CD4-positive, alpha-beta T cell treated with Interleukin-15 for 1 hour (primary cell): ENCODE results near the gene THOC1.

Source experiments
- DNase-seq: peaks from one replicate; pipeline ENCODE4 v3.0.0-alpha.2; 2020

Gene THOC1

DNA sequence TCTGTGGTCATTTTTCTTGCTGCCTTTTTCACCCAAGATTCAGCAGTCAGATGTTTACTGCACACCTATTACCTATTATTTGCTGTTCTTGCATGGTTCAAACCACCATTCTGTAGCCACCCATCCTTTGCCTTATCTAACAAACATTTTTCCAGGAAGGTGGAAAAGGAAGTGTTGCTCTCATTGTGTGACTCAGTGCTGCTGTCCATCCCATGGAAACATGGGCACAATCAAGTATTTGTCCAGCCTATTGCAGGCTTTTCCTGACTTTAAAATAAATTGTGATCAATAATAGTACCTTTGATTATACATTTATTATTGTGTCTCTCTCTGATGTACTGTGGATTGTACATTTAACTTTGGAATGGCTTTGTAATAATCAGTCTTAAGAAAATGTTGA lies 56.3 kb downstream of the THOC1 start:
- DNase-seq = no peak

DNA sequence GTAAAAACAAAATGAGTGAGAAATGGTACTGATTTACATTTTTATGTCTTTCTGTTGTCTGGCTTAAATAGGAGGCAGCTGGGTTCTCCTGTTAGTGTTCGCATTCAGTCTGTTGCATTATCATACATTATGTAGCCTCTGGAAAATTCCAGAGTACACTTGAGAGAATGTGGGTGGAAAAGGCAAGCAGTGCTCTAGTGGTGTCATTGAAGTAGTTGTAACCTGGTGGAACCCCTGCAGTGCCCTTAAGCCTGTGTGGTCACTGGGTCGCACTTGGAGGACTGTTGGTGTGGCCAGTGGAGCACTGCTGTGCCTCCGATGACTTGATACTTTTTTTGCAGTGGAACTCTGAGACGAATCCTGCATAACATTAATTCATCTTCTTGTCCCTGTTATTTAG lies 57.1 kb downstream of the THOC1 start:
- DNase-seq = no peak

DNA sequence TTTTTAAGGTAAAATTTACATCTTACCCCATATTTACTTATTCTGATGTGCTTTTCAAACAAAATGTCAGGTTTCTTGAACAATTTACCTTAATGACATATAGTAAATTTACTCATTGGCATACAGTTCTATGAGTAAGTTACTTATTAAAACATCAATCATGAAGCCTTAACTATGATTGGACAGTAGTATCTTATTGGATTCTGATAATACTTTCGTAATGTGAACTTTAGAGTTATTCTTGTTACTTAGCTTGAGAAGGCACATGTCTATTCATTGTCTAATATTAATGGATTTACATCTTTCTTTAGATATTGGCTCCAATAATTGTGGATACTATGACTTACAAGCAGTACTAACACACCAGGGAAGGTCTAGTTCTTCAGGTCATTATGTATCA lies 57.8 kb downstream of the THOC1 start:
- no peak for DNase-seq

DNA sequence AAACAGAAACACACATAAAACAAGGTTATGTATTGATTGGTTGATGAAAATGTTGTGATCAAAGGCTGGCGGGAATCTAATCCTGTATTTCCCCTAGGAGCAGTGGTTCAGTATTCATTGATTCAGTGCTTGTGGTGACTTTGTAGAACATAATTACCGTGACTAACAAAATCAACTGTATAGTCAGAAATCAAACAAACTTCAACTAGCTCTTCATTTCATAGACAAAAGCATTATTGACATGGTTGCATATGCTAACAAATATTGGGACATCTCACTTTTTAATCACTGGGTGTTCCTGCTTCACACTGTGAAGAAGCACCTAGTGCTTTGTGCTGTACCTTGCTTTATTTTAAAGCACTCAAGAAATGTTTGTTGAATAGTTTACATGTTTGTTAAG lies 68.1 kb downstream of the THOC1 start:
- no peak for DNase-seq

DNA sequence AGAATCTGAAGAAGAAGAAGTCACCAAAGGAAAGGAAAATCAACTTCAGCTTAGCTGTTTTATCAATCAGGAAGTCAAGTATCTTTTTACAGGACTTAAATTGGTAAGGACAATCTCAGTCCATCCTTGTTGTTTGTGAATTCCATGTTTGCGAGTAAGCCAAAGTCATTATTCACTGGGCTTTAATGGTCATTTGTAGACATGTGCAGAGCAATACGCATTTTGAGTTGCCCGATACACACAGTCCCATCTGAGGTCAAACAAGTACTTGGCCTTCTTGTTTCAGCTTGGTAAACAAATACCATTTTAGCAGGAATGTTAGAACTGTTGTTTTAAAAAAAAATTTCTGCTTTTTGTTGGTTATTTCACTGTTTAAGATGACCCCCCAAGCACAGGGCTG lies 68.6 kb downstream of the THOC1 start:
- no peak for DNase-seq

DNA sequence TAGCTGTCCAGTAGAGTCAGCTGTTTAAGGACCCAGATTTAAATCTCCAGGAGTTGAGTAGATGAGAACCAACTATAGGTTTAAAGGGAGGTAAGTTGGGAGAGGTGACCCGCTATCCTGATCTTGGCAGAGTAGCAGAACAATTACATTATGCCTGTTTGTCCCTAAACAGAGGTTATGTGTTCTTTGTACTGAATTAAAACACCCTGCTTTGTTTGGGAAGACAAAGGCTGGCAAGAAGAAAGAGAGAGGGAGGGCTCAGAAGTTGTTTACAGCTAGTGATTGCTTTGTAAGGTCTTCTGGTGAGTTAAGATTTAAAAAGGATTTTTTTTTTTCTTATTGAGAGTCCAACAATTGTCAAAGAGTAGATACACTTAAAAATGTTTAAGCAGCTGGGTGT lies 72.2 kb downstream of the THOC1 start:
- no peak for DNase-seq

DNA sequence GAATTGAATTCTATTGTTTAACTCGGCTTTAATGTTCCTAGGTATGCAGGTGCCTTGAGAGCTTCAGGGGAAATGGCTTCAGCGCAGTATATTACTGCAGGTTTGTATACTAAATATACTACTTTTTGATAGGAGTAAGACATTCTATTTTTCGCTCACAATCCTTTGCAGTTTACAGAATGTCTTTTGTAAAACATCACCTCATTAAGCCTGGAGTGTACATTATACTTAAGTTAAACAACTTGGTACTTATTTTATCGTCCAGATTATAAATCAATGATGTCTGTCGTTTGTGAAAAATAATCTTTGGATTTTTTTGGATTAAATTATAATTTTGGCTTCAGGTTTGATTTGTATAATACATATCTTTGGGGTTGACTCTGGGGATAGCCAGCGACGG lies 75.0 kb downstream of the THOC1 start:
- DNase-seq = no peak

DNA sequence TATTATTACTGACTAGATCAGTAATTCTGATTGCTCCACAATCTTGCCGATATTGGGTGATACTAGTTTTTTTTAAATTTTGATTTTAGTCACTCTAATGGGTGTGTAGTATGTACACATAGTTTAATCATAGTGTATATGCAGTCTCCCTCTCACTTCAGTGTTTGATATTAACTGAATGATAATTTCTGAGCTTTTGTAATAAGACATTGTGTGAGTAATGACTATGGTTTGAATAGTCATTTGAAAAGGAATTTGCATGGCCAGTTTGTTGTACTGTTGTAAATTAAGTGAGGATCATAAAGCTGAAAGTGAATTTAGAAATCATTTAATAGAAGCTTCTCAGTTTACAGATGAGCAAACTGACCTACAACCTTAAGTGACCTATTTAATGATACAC lies 76.1 kb downstream of the THOC1 start:
- no peak for DNase-seq

DNA sequence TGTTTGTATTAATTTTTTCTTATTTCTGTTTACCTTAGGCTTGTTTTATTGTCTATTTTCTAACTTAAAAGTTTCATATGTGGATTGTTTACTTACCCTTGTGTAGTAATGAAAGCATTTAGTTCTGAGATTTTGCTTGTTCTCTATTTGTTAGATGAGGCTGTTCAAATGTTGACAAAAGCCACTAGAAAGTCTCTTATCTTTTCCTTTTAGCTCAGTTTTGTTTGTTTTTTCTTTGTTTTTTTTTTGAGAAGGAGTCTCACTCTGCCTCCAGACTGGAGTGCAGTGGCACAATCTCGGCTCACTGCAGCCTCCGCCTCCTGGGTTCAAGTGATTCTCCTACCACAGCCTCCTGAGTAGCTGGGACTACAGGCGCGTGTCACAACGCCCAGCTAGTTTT lies 78.6 kb downstream of the THOC1 start:
- no peak for DNase-seq

DNA sequence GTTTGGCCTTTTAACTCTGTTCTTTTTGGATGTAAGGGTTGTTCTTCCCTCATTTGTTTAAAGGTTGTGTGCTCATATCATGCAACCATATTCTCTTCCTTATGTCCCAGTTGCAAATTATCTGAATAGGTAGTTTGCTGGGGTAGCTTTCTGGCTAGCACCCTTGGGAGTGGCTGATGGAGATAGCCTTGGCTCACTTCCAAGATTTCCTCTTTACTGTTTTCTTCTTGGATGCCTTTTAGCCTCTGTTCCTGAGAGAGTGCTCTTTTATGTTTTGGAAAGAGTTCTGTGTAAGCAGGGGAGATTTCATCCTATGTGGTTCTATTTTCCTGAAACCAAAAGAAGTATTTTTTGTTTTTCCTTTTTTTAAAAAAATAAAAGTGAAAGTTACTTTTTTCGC lies 84.1 kb downstream of the THOC1 start:
- DNase-seq = no peak

DNA sequence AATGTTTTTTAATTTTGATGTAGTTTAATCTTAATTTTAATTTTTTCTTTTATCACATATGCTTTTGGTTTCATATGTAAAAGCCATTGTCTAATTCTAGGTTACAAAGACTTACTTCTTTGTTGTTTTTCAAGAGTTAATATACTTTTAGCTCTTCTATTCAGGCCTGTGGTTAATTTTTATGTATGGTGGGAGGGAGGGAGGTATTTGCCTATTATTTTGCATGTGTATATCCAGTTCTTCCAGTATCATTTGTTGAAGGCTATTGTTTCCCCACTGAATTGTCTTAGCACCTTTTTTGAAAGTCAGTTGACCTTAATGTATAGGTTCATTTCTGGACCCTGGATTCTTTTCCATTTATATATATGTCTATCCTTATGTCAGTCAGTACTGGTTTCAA lies 86.1 kb downstream of the THOC1 start:
- no peak for DNase-seq

DNA sequence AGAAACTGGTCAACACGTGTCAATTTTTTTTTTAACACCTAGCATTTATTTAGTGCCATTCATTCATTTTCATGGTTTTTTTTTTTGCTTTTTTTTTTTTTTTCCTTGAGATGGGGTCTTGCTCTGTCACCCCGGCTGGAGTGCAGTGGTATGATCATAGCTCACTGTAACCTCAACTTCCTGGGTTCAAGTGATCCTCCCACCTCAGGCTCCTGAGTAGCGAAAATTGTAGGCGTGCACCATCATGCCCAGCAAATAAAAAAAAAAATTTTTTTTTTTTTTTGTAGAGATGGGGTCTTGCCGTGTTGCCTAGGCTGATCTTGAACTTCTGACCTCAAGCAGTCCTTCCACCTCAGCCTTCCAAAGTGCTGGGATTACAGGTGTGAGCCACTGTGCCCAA lies 88.3 kb downstream of the THOC1 start:
- DNase-seq = no peak

DNA sequence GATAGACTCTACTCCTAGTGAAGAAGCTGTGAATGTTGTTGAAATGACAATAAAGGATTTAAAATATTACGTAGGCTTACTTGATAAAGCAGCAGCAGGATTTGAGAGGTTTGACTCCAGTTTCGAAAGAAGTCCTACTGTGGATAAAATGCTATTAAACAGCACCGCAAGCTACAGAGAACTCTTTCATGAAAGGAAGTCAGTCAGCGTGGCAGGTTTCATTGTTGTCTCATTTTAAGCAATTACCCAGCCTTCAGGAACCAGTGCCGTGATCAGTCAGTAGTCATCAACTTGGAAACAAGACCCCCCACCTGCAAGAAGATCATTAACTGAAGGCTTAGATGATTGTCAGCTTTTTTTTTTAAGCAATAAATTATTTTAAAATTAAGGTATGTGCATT lies 95.5 kb downstream of the THOC1 start:
- DNase-seq = no peak
